B cell (primary cell): Measurements from ENCODE around the gene LACTB.

Source experiments
- EZH2 ChIP-seq: IDR thresholded peaks from 2 replicates; pipeline ENCODE4 v1.6.1; 2012; ENCODE audit warnings: borderline replicate concordance, low read depth, mild to moderate bottlenecking, moderate library complexity, low read length; ENCODE audit not compliant: insufficient read depth, poor library complexity, severe bottlenecking
- TF ChIP-seq, protein P1 (sequence below): fragments of 200-600 bp; IDR thresholded peaks from one replicate; pipeline ENCODE4 v1.8.0; 2022; ENCODE audit warnings: antibody characterized with exemption, mild to moderate bottlenecking

DNA sequence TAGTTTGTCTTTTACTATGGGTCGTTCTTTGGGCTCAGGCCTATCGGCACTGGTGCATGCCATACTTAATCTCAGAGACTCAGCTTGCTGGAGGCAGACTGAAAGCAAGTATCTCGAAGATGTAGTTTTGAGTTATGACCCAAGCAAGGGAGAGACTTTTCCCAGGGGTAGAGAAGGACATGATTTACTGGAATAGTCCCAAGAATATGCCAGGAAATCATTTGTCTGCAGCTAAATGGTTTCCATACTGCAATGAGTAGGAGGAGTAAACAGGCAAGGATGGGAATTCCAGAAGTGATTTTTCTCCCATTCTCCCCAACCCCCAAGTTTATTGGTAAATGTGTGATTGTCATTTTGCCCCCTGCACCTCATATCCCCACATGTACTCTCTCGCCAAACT, 35.4 kb upstream of the LACTB start:
- TF ChIP-seq, protein P1, sequence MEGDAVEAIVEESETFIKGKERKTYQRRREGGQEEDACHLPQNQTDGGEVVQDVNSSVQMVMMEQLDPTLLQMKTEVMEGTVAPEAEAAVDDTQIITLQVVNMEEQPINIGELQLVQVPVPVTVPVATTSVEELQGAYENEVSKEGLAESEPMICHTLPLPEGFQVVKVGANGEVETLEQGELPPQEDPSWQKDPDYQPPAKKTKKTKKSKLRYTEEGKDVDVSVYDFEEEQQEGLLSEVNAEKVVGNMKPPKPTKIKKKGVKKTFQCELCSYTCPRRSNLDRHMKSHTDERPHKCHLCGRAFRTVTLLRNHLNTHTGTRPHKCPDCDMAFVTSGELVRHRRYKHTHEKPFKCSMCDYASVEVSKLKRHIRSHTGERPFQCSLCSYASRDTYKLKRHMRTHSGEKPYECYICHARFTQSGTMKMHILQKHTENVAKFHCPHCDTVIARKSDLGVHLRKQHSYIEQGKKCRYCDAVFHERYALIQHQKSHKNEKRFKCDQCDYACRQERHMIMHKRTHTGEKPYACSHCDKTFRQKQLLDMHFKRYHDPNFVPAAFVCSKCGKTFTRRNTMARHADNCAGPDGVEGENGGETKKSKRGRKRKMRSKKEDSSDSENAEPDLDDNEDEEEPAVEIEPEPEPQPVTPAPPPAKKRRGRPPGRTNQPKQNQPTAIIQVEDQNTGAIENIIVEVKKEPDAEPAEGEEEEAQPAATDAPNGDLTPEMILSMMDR, result no peak
- no peak for TF ChIP-seq EZH2
